SK-N-SH (cell line): Measurements from ENCODE around the gene COL26A1. TPM values are rescaled to one million over a fixed set of nuclear protein-coding genes. Genes with fewer than 3 reads are reported as not detected.

Experiments
- CTCF ChIA-PET: fragments of 300-600, 350-600 bp; formaldehyde crosslinking; extraction: SDS; loops from one replicate; lab custom pipeline; 2021; lab: Yijun Ruan, JAX
- POLR2A ChIA-PET: fragments of 350-600 bp; sonication (Branson Sonifier 250); formaldehyde crosslinking; extraction: SDS; loops from one replicate; lab custom pipeline; 2020; ENCODE audit warnings: antibody characterized with exemption, inconsistent platforms; lab: Yijun Ruan, JAX
- DNase-seq: peaks from one replicate; pipeline ENCODE4 v3.0.0; 2012
- H2AFZ ChIP-seq: fragments of 200-600 bp; sonication (generic); 2 replicates; pipeline ENCODE4 v1.8.1; 2016; ENCODE audit warnings: antibody characterized with exemption, mild to moderate bottlenecking, low read depth
- H3F3A ChIP-seq: fragments of 200-600 bp; sonication (generic); replicated peaks from 2 replicates; pipeline ENCODE3; 2016; ENCODE audit warnings: antibody characterized with exemption, mild to moderate bottlenecking; ENCODE audit not compliant: insufficient read depth
- H3K27ac ChIP-seq, 2 experiments: fragments of 200-500 bp in 1 of 2; fragments of 200-600 bp in 1 of 2; sonication (Bioruptor generic) in 1 of 2; sonication (generic), shearing (Covaris generic) in 1 of 2; 2 replicates each; pipeline versions ENCODE4 v1.5.1 to v1.6.1; 2014 to 2016; ENCODE audit warnings: low read depth in 2 of 2, inconsistent platforms in 1 of 2, low read length in 1 of 2, mild to moderate bottlenecking in 1 of 2, mixed read lengths in 1 of 2
- H3K27me3 ChIP-seq: fragments of 200-600 bp; sonication (generic), shearing (Covaris generic); 2 replicates; pipeline ENCODE4 v1.6.1; 2016; ENCODE audit warnings: mixed run types; ENCODE audit not compliant: insufficient read depth
- H3K36me3 ChIP-seq, 2 experiments: fragments of 200-500 bp in 1 of 2; fragments of 200-600 bp in 1 of 2; sonication (Bioruptor generic) in 1 of 2; sonication (generic) in 1 of 2; replicated peaks in 1 of 2; 2 replicates each; pipeline versions ENCODE3 to v1.5.1; 2014 to 2016; ENCODE audit warnings: low read length in 1 of 2, mild to moderate bottlenecking in 1 of 2; ENCODE audit not compliant: insufficient read depth in 2 of 2, control insufficient read depth in 1 of 2
- H3K4me1 ChIP-seq, 2 experiments: fragments of 200-500 bp in 1 of 2; fragments of 200-600 bp in 1 of 2; sonication (Bioruptor generic) in 1 of 2; sonication (generic), shearing (Covaris generic) in 1 of 2; 2 replicates each; pipeline versions ENCODE4 v1.5.1 to v1.6.1; 2014 to 2016; ENCODE audit warnings: low read depth in 1 of 2, low read length in 1 of 2, mixed run types in 1 of 2; ENCODE audit not compliant: insufficient read depth in 2 of 2, control insufficient read depth in 1 of 2
- H3K4me2 ChIP-seq: fragments of 200-600 bp; sonication (generic), shearing (Covaris generic); 2 replicates; pipeline ENCODE4 v1.6.1; 2017; ENCODE audit warnings: mixed run types
- H3K4me3 ChIP-seq, 2 experiments: fragments of 200-500 bp in 1 of 2; fragments of 200-600 bp in 1 of 2; sonication (Bioruptor generic) in 1 of 2; sonication (generic), shearing (Covaris generic) in 1 of 2; 2 replicates each; pipeline versions ENCODE4 v1.5.1 to v1.8.1; 2014 to 2016; ENCODE audit warnings: low read depth in 2 of 2, inconsistent platforms in 1 of 2, low read length in 1 of 2, mild to moderate bottlenecking in 1 of 2, mixed read lengths in 1 of 2, moderate library complexity in 1 of 2
- H3K79me2 ChIP-seq: fragments of 200-600 bp; sonication (generic); 2 replicates; pipeline ENCODE4 v1.8.1; 2017; ENCODE audit warnings: mild to moderate bottlenecking; ENCODE audit not compliant: insufficient read depth
- H3K9ac ChIP-seq: fragments of 200-600 bp; sonication (generic); 2 replicates; pipeline ENCODE4 v1.6.1; 2017; ENCODE audit warnings: mixed run types
- H3K9me2 ChIP-seq: fragments of 200-600 bp; sonication (generic); 2 replicates; pipeline ENCODE4 v1.6.1; 2017; ENCODE audit warnings: mixed run types
- H3K9me3 ChIP-seq: fragments of 200-600 bp; sonication (generic); 2 replicates; pipeline ENCODE4 v1.6.1; 2017; ENCODE audit warnings: mixed run types, mild to moderate bottlenecking, moderate library complexity
- H4K20me1 ChIP-seq: fragments of 200-600 bp; sonication (generic); 2 replicates; pipeline ENCODE4 v1.6.1; 2017; ENCODE audit warnings: mild to moderate bottlenecking, mixed run types; ENCODE audit not compliant: insufficient read depth
- CHD2 ChIP-seq: fragments of 150-350 bp; IDR thresholded peaks from 2 replicates; pipeline ENCODE4 v1.6.1; 2018; ENCODE audit warnings: low read length; ENCODE audit not compliant: partially characterized antibody
- FOXJ3 ChIP-seq: sonication (generic); formaldehyde crosslinking; IDR thresholded peaks from 2 replicates; pipeline ENCODE4 v1.5.1; 2020; ENCODE audit warnings: mild to moderate bottlenecking, missing genetic modification reagents
- GATA2 ChIP-seq: sonication (generic); formaldehyde crosslinking; IDR thresholded peaks from 2 replicates; pipeline ENCODE4 v1.5.0; 2020; ENCODE audit warnings: mild to moderate bottlenecking, missing genetic modification reagents
- JUND ChIP-seq: IDR thresholded peaks from 2 replicates; pipeline ENCODE4 v1.4.0; 2012
- NRF1 ChIP-seq: IDR thresholded peaks from 2 replicates; pipeline ENCODE4 v1.6.1; 2012; ENCODE audit warnings: low read depth, mild to moderate bottlenecking, low read length
- PBX3 ChIP-seq: IDR thresholded peaks from 2 replicates; pipeline ENCODE4; 2012
- POLR2AphosphoS5 ChIP-seq: IDR thresholded peaks from 2 replicates; pipeline ENCODE4 v1.6.1; 2012; ENCODE audit warnings: low read depth, low read length
- RCOR1 ChIP-seq: fragments of 150-350 bp; IDR thresholded peaks from 2 replicates; pipeline ENCODE4 v1.6.1; 2017; ENCODE audit warnings: antibody characterized with exemption, low read length
- RXRA ChIP-seq: IDR thresholded peaks from 2 replicates; pipeline ENCODE4 v1.4.0; 2012; ENCODE audit warnings: low read depth, mild to moderate bottlenecking, borderline replicate concordance
- SIN3A ChIP-seq: IDR thresholded peaks from 2 replicates; pipeline ENCODE4 v1.6.1; 2012; ENCODE audit warnings: low read depth, mild to moderate bottlenecking, low read length, moderate library complexity, borderline replicate concordance
- SMC3 ChIP-seq: IDR thresholded peaks from 2 replicates; pipeline ENCODE4 v1.6.1; 2012; ENCODE audit warnings: low read depth, low read length, improper control_type of control experiment
- TEAD4 ChIP-seq: IDR thresholded peaks from 2 replicates; pipeline ENCODE4 v1.4.0; 2012; ENCODE audit warnings: mild to moderate bottlenecking, borderline replicate concordance; ENCODE audit not compliant: insufficient read depth
- USF1 ChIP-seq: IDR thresholded peaks from 2 replicates; pipeline ENCODE4 v1.4.0; 2012; ENCODE audit warnings: low read depth, borderline replicate concordance
- YY1 ChIP-seq: IDR thresholded peaks from 2 replicates; pipeline ENCODE4 v1.4.0; 2012; ENCODE audit warnings: low read depth, mild to moderate bottlenecking
- ZBTB33 ChIP-seq: IDR thresholded peaks from 2 replicates; pipeline ENCODE4 v1.4.0; 2012; ENCODE audit warnings: low read depth, borderline replicate concordance
- WGBS: methylation state at CpG from one replicate; pipeline ENCODE4 v1.1.6; 2017; ENCODE audit warnings: low lambda C conversion rate; 5-methylcytosine and 5-hydroxymethylcytosine counted together
- polyA plus RNA-seq, 3 experiments: library from polyadenylated mRNA; depleted of rRNA; stranded (reverse); fragments of >200 nt; gene quantifications; 2 replicates each; pipeline ENCODE4 v1.2.3, GENCODE V29; 2012
- TF ChIP-seq, protein P1 (sequence below): IDR thresholded peaks from 2 replicates; pipeline ENCODE4 v1.4.0; 2012; ENCODE audit warnings: low read depth
- TF ChIP-seq, protein P2 (sequence below): fragments of 150-350 bp; IDR thresholded peaks from 2 replicates; pipeline ENCODE4 v1.6.1; 2017; ENCODE audit warnings: antibody characterized with exemption, low read length, low read depth, borderline replicate concordance

Gene COL26A1
- polyA plus RNA-seq, 1 of the 3 experiments (the other 2 are of a cell fraction), result 0.05 TPM

DNA sequence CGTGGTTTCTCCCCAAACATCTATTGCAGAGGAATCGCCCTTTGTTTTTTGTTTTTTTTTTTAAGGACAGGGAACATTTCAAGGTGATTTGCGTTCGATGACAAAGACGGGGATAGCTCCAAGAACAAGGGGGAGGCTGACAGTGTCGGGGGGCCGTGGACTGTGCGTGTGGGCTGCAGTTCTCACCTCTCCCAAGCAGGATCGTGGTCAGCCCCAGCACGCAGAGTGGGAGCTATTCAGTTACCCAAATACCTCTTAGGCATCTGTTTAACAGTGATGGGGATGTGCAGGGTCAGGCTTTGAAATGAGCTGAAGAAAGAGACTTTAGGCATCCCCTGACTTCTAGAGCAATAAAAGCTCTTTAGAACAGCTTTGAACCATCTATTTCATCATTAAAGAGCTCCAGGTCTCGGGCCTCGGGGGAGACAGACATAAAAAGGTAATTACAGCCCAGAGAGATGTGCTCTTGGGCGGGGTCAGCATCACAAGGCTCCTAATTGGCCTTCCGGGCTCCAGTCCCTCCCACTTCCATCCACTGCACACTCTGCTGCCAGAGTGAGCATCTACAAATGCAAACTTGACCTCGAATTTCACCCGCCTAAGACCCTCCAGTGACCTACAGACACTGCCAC is 169.2 kb downstream of the COL26A1 start:
- H2AFZ ChIP-seq, result no peak overlapping the region
- no peaks in the 10 kb centered on the region for H3K9me2 ChIP-seq
- H3K4me3 ChIP-seq, result no peak overlapping the region
- ChIA-PET POLR2A (no interaction called here), CTCF (interaction anchor here (0.9 to 1.9 kb wide), 3 partner anchors 12 to 168 kb away, joined by 3 to 7 read pairs (median 5); no protein-coding TSS in a partner anchor)
- no peaks in the 10 kb centered on the region for H4K20me1 ChIP-seq
- H3K4me2 ChIP-seq, result no peak overlapping the region
- no peak overlapping the region for H3K9ac ChIP-seq
- no peak for TF ChIP-seq PBX3
- TF ChIP-seq ZBTB33, result no peak
- TF ChIP-seq FOXJ3 (CRISPR knock-in tag), result no peak
- no peak for TF ChIP-seq TEAD4
- TF ChIP-seq, protein P1, sequence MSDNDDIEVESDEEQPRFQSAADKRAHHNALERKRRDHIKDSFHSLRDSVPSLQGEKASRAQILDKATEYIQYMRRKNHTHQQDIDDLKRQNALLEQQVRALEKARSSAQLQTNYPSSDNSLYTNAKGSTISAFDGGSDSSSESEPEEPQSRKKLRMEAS, result no peak
- no peak for TF ChIP-seq SMC3
- TF ChIP-seq NRF1, result no peak
- TF ChIP-seq, protein P2, sequence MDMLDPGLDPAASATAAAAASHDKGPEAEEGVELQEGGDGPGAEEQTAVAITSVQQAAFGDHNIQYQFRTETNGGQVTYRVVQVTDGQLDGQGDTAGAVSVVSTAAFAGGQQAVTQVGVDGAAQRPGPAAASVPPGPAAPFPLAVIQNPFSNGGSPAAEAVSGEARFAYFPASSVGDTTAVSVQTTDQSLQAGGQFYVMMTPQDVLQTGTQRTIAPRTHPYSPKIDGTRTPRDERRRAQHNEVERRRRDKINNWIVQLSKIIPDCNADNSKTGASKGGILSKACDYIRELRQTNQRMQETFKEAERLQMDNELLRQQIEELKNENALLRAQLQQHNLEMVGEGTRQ, result no peak
- DNase-seq, result no peak
- H3K36me3 ChIP-seq, result no peaks in the 10 kb centered on the region
- H3K79me2 ChIP-seq, result no peaks in the 10 kb centered on the region
- no peak overlapping the region for H3K27ac ChIP-seq
- no peaks in the 10 kb centered on the region for H3K27me3 ChIP-seq
- H3F3A ChIP-seq, result no peaks in the 10 kb centered on the region
- no peaks in the 10 kb centered on the region for H3K9me3 ChIP-seq
- H3K4me1 ChIP-seq, result peaks cover 0 to 11% of the 10 kb centered on the region in 2 experiments; a peak in 1 of 4 replicates
- 51% methylated on average over 16 of the region's 16 CpGs for WGBS

GRCh38 chr7:101532400-101533102 is 169.9 kb downstream of the COL26A1 start:
- ChIA-PET CTCF (interaction anchor here (0.7 to 1.9 kb wide), 7 partner anchors 10 to 691 kb away, joined by 3 to 7 read pairs (median 3); no protein-coding TSS in a partner anchor), POLR2A (no interaction called here)
- Histone ChIP-seq H3K4me1 (peaks cover 0 to 18% of the 10 kb centered on the region in 2 experiments; a peak in 1 of 4 replicates), H3K36me3 (no peaks in the 10 kb centered on the region), H4K20me1 (no peaks in the 10 kb centered on the region), H3K4me2 (no peak overlapping the region), H3F3A (no peaks in the 10 kb centered on the region), H2AFZ (no peak overlapping the region), H3K9me3 (no peaks in the 10 kb centered on the region), H3K9me2 (no peaks in the 10 kb centered on the region), H3K79me2 (no peaks in the 10 kb centered on the region), H3K27ac (no peak overlapping the region), H3K27me3 (no peaks in the 10 kb centered on the region), H3K4me3 (no peak overlapping the region), H3K9ac (no peak overlapping the region)
- 85% methylated on average over 4 of the region's 4 CpGs for WGBS
- DNase-seq, result no peak
- TF ChIP-seq, protein P2, result no peak
- TF ChIP-seq YY1 (no peak), POLR2AphosphoS5 (no peak), CHD2 (no peak), RCOR1 (no peak), RXRA (no peak), SIN3A (no peak), JUND (no peak), ZBTB33 (no peak), USF1 (no peak), GATA2 (no peak), TEAD4 (no peak)
